ENCODE measurements around the gene ERVFRD-1.
"Not testable (repeated sequence)": the region's sequence is repeated elsewhere in the genome, so short reads cannot be mapped to it uniquely, and the experiment has no call there.

Gene ERVFRD-1

GRCh38 chr6:11120271-11121005 lies 8.9 kb upstream of the ERVFRD-1 start:
- Histone ChIP-seq H3K4me2 (ENCODE audit: low read depth, low read length) (no peak overlapping the region), H3F3A (ENCODE audit: insufficient read depth, low read length) (no peaks in the 10 kb centered on the region), H3K9me3 (replicated peaks; ENCODE audit: insufficient read depth, low read length) (no peaks in the 10 kb centered on the region), H3K27me3 (replicated peaks; ENCODE audit: insufficient read depth, low read length) (no peaks in the 10 kb centered on the region), H3K36me3 (replicated peaks; ENCODE audit: insufficient read depth, low read length) (no peaks in the 10 kb centered on the region), H3K27ac (ENCODE audit: low read length) (no peak overlapping the region), H3K4me3 (ENCODE audit: low read length) (no peak overlapping the region), H2AFZ (ENCODE audit: low read length) (no peak overlapping the region), H3K4me1 (ENCODE audit: low read length) (no peaks in the 10 kb centered on the region), H4K20me1 (ENCODE audit: insufficient read depth, low read length) (peaks cover 6% of the 10 kb centered on the region), H3K79me2 (ENCODE audit: low read length) (peaks cover 85% of the 10 kb centered on the region), H3K9me2 (replicated peaks; ENCODE audit: insufficient read depth, low read length) (no peaks in the 10 kb centered on the region), H3K9ac (ENCODE audit: low read length) (no peak overlapping the region)
- TF ChIP-seq EZH2 (optimal IDR thresholded peaks at IDR 0.05; ENCODE audit: low read depth, low read length) (no peak), EZH2phosphoT487 (IDR thresholded peaks at IDR 0.05; ENCODE audit: low read length) (no peak)
- TF ChIP-seq, protein P1, sequence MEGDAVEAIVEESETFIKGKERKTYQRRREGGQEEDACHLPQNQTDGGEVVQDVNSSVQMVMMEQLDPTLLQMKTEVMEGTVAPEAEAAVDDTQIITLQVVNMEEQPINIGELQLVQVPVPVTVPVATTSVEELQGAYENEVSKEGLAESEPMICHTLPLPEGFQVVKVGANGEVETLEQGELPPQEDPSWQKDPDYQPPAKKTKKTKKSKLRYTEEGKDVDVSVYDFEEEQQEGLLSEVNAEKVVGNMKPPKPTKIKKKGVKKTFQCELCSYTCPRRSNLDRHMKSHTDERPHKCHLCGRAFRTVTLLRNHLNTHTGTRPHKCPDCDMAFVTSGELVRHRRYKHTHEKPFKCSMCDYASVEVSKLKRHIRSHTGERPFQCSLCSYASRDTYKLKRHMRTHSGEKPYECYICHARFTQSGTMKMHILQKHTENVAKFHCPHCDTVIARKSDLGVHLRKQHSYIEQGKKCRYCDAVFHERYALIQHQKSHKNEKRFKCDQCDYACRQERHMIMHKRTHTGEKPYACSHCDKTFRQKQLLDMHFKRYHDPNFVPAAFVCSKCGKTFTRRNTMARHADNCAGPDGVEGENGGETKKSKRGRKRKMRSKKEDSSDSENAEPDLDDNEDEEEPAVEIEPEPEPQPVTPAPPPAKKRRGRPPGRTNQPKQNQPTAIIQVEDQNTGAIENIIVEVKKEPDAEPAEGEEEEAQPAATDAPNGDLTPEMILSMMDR (IDR thresholded peaks at IDR 0.05; ENCODE audit: low read length), result no peak
- DNase-seq, result no peak

GRCh38 chr6:11115808-11116536 lies 4.4 kb upstream of the ERVFRD-1 start:
- H4K20me1 ChIP-seq (ENCODE audit: insufficient read depth, low read length); H3K4me1 ChIP-seq (ENCODE audit: low read length); DNase-seq; H3K9ac ChIP-seq (ENCODE audit: low read length); H3K4me3 ChIP-seq (ENCODE audit: low read length); H3K27ac ChIP-seq (ENCODE audit: low read length); H3K36me3 ChIP-seq (replicated peaks; ENCODE audit: insufficient read depth, low read length); H2AFZ ChIP-seq (ENCODE audit: low read length); H3K9me2 ChIP-seq (replicated peaks; ENCODE audit: insufficient read depth, low read length); H3K27me3 ChIP-seq (replicated peaks; ENCODE audit: insufficient read depth, low read length); H3K4me2 ChIP-seq (ENCODE audit: low read depth, low read length); H3K9me3 ChIP-seq (replicated peaks; ENCODE audit: insufficient read depth, low read length); H3F3A ChIP-seq (ENCODE audit: insufficient read depth, low read length): not testable (repeated sequence)
- peaks cover 86% of the 10 kb centered on the region for H3K79me2 ChIP-seq (ENCODE audit: low read length)

DNA sequence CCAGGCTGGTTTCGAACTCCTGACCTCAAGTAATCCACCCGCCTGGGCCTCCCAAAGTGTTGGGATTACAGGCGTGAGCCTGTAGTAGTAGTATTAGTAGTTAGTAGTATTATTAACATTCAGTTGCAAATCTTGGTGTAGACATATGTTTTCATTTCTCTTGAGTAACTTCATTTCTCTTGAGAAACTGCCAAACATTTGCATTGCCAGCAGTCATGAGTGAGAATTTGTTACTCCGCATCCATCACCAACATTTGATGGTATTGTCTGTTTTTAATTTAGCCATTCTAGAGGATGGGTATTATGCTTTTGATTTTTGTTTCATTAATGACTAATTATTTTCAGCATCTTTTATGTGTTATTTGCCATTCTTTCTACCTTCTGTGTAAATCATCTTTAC lies 1.5 kb upstream of the ERVFRD-1 start:
- no peaks in the 10 kb centered on the region for H3K27me3 ChIP-seq (replicated peaks; ENCODE audit: insufficient read depth, low read length)
- DNase-seq, result no peak
- H3K27ac ChIP-seq (ENCODE audit: low read length), result no peak overlapping the region
- no peak overlapping the region for H2AFZ ChIP-seq (ENCODE audit: low read length)
- no peaks in the 10 kb centered on the region for H3F3A ChIP-seq (ENCODE audit: insufficient read depth, low read length)
- peaks cover 91% of the 10 kb centered on the region for H3K79me2 ChIP-seq (ENCODE audit: low read length)
- H4K20me1 ChIP-seq (ENCODE audit: insufficient read depth, low read length), result peaks cover 3% of the 10 kb centered on the region; the same call in 1 of the 2 replicates
- H3K36me3 ChIP-seq (replicated peaks; ENCODE audit: insufficient read depth, low read length), result no peaks in the 10 kb centered on the region
- no peak overlapping the region for H3K4me3 ChIP-seq (ENCODE audit: low read length)
- no peaks in the 10 kb centered on the region for H3K4me1 ChIP-seq (ENCODE audit: low read length)
- H3K9ac ChIP-seq (ENCODE audit: low read length), result no peak overlapping the region
- H3K9me2 ChIP-seq (replicated peaks; ENCODE audit: insufficient read depth, low read length), result no peaks in the 10 kb centered on the region
- no peaks in the 10 kb centered on the region for H3K9me3 ChIP-seq (replicated peaks; ENCODE audit: insufficient read depth, low read length)
- no peak overlapping the region for H3K4me2 ChIP-seq (ENCODE audit: low read depth, low read length)
- TF ChIP-seq EZH2phosphoT487 (IDR thresholded peaks at IDR 0.05; ENCODE audit: low read length), result no peak
- TF ChIP-seq, protein P1 (IDR thresholded peaks at IDR 0.05; ENCODE audit: low read length), result no peak
- no peak for TF ChIP-seq EZH2 (optimal IDR thresholded peaks at IDR 0.05; ENCODE audit: low read depth, low read length)

Data from MM.1S (cell line).